ELR (cell line): ENCODE results near the gene ADAMTS1.
"Not testable (repeated sequence)": the region's sequence is repeated elsewhere in the genome, so short reads cannot be mapped to it uniquely, and the experiment has no call there.

Experiments used
- DNase-seq: peaks from one replicate; pipeline ENCODE4 v3.0.0-alpha.2; 2015; ENCODE audit warnings: low read depth

ADAMTS1 gene

DNA sequence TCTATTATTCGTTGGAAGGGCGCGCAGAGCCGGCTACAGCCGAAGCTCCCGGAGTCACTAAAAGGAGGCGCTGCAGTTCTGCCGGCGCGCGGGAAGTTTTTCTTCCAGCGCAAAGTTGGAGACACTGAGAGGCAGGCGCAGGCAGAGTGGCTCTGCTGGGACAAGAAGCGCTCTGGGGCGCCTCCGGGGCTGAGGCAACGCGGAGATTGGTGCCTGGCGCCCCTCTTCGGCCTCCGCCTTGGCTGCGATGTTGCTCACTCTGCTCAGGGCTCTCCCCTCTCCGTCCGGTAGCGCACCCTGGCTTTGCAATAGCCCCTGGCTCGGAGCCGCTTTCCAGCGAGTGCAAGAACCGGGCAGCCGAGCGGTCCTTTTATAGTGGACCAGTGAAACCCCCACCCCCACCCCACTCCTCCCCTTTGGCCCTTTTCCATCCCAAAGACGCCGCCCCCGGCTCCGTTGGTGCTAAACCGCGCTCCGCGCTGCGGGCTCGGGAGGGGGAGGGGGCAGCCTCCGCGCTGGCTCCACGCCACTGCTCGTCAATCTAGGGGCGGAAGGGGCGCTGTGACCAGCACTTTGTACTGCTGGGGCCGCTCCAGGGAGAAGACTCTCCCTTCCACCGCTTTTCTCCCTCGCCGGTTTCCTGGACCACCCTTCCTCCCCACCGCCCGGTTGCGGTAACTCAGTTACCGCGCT is at the start of gene ADAMTS1:
Gene ADAMTS1 (minus strand): TSS at position 344 of the 693 bp plus-strand sequence. CDS start 455 bp downstream, outside the sequence.
- peak; percentile 85 for DNase-seq

GRCh38 chr21:26892151-26892550 is 46.9 kb upstream of the ADAMTS1 start:
- no peak for DNase-seq

- DNase-seq = no peak
These were observed 43.7 kb upstream of the ADAMTS1 start for GRCh38 chr21:26888931-26889330.

GRCh38 chr21:26888256-26888655 is 43.0 kb upstream of the ADAMTS1 start:
- no peak for DNase-seq

- DNase-seq = no peak
These were observed 42.0 kb upstream of the ADAMTS1 start for GRCh38 chr21:26887251-26887650.

GRCh38 chr21:26884436-26884835 is 39.2 kb upstream of the ADAMTS1 start:
- no peak for DNase-seq

GRCh38 chr21:26883768-26884167 is 38.6 kb upstream of the ADAMTS1 start:
- DNase-seq = no peak

GRCh38 chr21:26881504-26882228 is 36.5 kb upstream of the ADAMTS1 start:
- peak; percentile 50 for DNase-seq

DNA sequence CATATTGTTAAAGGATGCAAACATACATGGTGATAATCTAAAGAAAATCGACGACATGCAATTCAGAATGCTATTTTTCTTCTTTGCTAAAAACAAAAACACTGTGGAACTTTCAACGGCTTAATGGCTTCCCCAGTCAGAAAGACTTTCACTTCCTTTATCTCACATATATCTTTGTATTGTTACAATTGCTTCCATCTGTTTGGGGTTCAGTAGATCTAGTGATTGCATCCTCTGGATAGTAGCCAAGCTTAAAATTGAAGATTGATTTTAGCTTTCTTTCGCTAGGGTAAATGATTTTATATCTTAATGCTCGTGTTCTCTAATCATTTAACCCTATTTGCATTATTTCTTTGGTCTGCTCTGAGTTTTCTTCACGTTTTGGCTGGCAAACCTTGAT is 31.8 kb upstream of the ADAMTS1 start:
- no peak for DNase-seq

GRCh38 chr21:26874347-26874746 is 29.1 kb upstream of the ADAMTS1 start:
- no peak for DNase-seq

DNA sequence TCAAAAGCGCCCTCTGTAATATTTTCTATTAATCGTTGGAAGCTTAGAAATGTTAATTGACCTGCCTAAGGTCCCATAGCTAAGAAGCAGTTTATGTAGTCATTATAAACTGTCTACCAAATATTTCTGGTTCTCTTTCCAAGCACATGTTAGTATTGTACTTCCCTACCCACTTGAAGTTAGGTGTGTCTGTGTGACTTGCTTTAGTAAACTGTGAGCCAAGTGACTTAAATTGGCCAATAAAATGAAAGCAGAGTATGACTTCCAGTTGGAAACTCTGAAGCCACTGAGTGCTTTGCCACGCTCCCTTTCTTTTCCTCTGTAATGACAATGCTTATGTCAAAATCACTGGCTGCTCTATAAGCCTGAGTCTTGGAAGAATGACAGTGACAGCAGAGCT is 20.6 kb upstream of the ADAMTS1 start:
- DNase-seq = no peak

DNA sequence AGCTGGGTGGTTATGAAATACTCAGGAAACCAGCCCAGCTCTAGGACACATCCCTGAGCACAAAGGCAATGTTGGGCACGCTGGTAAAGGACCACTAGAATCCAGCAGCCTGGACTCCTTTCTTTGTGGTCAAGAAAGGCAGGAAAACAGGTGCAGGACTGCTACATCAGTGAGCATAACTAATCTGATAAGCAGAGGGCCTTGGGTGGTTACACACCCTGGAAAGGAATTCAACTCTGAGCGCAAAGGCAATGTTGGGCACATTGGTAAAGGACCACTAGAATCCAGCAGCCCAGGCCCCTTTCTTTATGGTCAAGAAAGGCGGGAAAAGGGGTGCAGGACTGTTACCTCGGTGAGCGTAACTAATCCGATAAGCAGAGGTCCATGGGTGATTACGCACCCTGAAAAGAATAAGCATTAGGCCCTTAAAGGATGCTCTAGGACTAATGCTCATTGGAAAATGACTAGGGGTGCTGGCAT is 11.7 kb upstream of the ADAMTS1 start:
- not testable (repeated sequence) for DNase-seq

DNA sequence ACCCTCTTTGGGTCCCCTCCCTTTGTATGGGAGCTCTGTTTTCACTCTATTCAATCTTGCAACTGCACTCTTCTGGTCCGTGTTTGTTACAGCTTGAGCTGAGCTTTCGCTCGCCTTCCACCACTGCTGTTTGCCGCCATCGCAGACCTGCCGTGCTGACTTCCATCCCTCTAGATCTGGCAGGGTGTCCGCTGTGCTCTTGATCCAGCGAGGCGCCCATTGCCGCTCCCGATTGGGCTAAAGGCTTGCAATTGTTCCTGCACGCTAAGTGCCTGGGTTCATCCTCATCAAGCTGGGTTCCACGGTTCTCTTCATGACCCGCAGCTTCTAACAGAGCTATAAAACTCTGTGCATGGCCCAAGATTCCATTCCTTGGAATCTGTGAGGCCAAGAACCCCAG is 9.5 kb upstream of the ADAMTS1 start:
- DNase-seq = not testable (repeated sequence)

GRCh38 chr21:26852423-26852822 is 7.2 kb upstream of the ADAMTS1 start:
- DNase-seq = no peak

DNA sequence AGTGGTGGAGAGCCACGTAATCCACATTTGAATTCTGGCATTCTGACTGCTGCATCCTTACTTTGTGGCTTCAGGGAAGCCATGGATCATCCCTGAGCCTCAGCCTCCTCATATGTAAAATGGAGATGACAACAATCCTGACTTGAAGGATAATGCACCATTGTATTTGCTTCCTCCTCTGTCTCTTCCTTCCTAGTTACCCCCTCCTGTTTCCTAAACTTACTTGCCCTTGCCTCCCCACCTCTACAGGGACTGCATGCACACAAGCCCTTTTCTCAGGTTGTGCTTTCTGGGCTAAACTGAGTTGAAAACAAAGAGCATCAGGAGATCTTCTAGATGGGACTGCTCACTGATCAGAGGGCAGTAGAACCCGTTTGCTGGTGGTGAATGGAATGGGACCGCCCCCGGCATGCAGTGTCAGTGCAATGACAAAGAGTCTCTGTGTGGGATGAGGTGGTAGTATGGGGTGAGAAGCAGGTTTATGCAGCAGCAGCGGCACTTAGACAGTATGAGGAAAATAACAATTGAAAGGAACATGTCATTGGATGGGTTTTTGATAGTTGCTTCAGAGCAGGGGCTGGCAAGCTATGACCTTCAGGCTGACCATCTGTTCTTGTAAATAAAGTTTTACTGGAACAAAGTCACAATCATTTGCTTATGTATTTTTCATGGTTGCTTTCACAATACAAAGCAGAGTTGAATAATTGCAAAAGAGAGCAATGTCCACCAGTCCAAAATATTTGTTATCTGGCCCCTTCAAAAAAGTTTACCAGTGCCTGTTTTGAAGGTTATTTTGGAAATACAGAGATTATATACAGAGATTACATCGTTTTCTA is 6.1 kb upstream of the ADAMTS1 start:
- no peak for DNase-seq

DNA sequence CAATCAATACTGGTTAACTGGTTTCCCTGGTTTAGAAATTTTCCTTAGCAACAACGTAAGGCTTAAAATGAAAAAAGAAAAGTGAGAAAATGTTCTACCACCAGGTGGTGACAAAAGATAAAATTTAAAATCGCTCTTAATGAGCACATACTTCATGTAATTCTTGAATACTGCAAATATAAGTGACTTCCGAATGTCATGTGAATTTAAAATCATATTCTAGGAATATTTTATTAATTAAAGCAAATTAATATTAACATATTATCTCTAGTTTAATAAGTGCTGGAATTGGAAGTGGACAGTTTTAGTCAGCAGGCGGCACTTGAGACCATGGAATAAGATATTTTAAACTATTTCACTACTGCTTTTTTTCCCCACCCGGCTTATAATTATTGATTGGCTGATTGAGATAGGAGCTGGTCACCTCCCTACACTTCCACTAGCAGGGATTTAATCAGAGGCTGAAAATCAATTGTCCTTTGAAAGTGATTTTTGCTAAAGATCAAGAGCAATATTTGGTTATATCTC is 5.0 kb upstream of the ADAMTS1 start:
- DNase-seq = peak; percentile 70

DNA sequence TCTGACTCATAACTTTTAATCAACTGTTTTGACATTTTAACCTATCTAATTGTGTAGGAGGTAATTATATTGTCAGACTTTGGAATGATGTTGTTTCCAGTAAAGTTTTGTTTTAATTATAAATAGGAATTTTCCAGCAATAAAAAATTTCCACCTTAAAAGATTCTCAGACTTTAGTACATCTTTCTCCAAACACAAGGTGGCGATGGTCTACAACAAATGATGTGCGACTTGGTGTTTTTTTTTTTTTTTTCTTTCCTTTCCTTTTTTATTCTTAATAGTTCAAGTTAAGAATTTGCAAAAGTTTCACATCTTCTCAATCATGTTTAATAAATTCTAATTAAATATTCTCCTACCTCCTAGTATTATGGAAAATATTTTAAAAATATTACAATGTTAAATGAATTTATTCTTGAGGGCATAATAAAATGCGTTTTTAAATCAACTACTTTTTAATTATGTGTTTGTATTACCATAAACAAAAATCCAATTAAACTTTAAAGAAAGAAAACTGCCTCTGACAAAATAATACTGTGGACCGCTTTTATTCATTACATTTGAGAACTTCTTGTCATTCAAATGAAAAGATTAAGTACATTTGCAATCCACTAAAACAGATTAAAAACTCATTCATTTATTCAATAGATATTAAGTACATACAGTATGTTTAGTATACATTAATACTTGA is 4.4 kb upstream of the ADAMTS1 start:
- DNase-seq = peak; percentile 79

GRCh38 chr21:26847921-26848320 is 2.7 kb upstream of the ADAMTS1 start:
- DNase-seq = no peak

- no peak for DNase-seq
These were observed 1.8 kb upstream of the ADAMTS1 start for GRCh38 chr21:26847002-26847401.

GRCh38 chr21:26846036-26846931 is 1.1 kb upstream of the ADAMTS1 start:
- DNase-seq = peak; percentile 81

GRCh38 chr21:26845759-26846035 is 488 bp upstream of the ADAMTS1 start:
- DNase-seq = no peak
